HG03045 (cell line): ENCODE results near the gene PLK1.
"Not testable (repeated sequence)": the region's sequence is repeated elsewhere in the genome, so short reads cannot be mapped to it uniquely, and the experiment has no call there.

Experiments used
- ATAC-seq: cut with Tn5 transposase; IDR thresholded peaks from one replicate; pipeline ENCODE4 v1.9.1; 2021; ENCODE audit warnings: mild to moderate bottlenecking, moderate library complexity; ENCODE audit not compliant: unreplicated experiment

Gene PLK1

GRCh38 chr16:23678430-23679273, at the start of gene PLK1:
PLK1 (plus strand) TSS chr16:23678889; CDS start chr16:23678933, 44 bp downstream.
- peak; percentile 86 for ATAC-seq

GRCh38 chr16:23629516-23629915, 49.2 kb upstream of the PLK1 start:
- no peak for ATAC-seq

- not testable (repeated sequence) for ATAC-seq
These were observed 46.8 kb upstream of the PLK1 start for GRCh38 chr16:23631874-23632273.

- no peak for ATAC-seq
These were observed 44.1 kb upstream of the PLK1 start for GRCh38 chr16:23634461-23635036.

DNA sequence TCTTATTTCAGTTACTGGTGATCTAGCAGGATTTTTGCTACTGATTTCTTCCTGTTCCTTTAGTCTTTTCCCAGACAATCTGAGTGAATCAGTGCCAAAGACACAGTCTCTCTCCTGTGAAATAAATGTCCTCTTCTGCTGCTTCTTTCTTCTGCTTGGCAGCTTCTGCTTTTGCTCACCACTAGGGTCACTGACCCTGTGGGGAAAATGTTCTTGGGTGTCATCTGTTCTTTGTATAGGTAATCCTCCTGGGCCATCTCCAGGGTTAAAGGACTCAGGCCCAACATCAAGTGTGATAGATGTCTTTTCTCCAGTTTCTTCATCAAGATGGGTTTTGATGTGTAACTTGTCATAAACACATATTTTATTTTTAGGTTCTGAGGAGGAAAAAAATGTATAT, 42.7 kb upstream of the PLK1 start:
- ATAC-seq = no peak

DNA sequence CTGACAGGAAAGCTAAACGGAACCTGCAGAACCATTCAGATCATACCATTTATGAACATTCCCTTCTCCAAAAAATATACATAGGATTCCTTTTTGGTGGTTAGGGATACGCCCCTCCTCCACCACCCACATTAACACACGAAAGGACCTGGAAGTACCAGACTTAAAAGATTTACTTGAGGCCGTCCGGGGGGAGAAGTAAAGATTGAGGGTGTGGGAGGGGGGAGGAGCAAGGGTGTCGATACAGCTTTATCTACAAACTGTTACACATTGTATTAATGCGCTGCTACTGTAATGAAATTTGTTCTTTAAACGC, 38.1 kb upstream of the PLK1 start:
- ATAC-seq = no peak

DNA sequence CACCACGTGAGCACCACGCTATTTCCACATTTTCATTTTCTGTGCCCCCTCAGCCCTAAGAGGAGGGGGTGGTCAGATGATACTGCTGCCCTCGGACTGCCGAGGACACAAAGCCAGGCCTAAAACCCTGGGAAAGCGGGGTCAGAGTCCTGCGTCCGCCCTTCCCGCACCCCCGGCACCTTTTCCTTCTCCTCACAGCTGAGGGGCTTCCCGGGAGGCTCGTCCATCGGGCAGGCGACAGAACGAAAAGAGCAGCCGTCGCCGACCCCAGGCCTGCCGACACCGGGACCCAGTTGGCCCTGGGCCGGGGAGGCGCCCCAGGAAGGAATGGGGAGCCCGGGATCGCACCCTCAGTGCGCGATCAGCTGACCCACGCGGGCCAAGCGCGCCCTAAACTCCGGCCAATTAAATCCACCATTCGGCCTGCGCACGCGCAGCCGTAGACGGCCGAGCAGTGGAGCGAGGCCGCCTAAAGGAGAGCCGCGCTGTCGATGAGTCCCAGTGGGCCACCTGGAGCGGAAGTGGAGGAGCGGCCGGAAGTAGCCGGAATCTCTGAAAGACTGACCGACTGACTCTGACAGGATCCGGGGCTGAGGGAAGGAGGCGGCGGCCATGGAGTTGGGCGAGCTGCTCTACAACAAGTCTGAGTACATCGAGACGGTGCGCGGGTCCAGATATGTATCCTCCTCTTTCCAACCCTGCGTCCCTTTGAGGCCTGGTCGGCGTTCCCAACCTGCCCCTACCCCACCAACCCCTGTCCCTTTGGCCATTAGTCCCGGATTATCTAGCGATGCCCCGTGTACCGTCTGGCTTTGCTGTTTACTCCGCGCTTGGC, 37.5 kb upstream of the PLK1 start, which contains the start of the genes DCTN5 and PALB2:
DCTN5 (plus strand) TSS at position 536 of the 835 bp plus-strand sequence; CDS start at position 613, 77 bp downstream.
PALB2 (minus strand) TSS at position 380 of the 835 bp plus-strand sequence; CDS start at position 227, 153 bp downstream.
- peak; percentile 98 for ATAC-seq

DNA sequence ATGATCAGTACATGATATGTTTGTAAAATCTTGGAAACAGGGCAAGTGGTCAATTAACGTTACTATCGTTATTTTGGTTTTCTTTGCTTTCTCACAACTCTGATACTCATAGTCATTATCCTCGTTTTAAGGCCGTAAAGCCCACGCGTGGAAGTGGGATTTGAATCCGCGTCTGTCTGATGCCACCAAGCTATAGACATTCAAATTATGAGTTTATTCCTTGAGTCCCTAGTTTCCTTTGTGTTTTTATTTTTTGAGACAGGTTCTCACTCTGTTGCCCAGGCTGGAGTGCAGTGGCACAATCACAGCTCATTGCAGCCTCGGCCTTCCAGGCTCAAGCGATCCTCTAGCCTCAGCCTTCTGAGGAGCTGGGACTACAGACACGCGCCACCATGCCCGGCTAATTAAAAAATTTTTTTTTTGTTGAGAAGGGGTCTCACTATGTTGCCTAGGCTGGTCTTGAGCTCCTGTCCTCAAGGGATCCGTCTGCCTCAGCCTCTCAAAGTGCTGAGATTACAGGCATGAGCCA, 36.4 kb upstream of the PLK1 start:
- ATAC-seq = no peak

DNA sequence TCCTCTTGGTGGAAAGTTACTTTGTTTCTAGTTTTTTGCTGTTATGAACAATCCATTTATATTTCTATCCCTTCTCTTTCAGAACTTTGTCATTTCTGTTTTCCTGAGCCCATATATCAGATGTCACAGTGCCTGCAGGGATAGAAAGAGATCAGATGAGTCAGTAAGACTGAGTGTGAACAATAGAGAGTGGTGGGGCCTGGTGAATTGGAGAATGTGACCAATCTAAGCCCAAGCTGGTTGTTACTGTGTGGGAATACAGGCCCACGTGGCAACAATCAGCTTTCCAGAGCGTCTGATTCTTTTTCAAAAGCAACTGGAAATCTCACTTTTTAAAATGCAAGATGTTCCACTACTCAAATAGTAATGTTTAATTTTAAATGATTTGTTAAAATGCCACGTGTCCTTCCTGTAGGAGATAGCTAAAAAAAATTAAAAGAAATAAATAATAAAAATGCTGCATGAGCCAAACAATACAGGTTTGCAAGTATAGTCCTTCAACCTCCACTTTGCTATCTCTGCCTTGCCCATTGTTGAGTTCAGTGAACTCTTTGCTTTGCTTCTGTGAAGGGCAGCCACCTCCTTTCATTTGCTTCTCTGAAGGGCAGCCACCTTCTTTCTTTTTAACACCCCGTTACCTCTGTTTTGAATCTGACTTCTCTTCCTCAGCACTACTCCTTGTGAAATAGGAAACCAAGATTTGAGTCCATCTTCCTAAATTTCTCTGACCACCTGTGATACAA, 27.8 kb upstream of the PLK1 start:
- ATAC-seq = no peak

- no peak for ATAC-seq
These were observed 26.7 kb upstream of the PLK1 start for GRCh38 chr16:23651943-23652468.

GRCh38 chr16:23663918-23664317, 14.8 kb upstream of the PLK1 start:
- ATAC-seq = no peak

GRCh38 chr16:23666571-23667354, 11.9 kb upstream of the PLK1 start:
- no peak for ATAC-seq

GRCh38 chr16:23667355-23667659, 11.4 kb upstream of the PLK1 start:
- no peak for ATAC-seq

DNA sequence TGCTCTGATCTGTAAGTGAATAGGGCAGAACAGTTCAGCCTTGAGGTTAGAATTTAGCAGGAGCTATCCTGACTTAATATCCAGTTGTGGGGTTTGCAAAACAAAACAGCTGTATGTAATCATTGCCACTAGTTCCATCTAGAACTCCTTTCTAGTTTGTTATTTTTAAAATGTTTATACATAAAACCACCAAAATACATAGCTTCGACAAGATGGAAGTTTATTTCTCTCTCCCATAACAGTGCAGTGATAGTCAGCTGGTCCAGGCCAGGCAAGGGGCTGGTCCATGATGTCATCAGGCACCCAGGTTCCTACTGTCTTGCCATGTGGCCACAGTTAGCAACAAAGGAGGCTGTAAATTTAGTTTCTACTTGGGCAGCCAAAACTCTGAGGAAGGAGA, 10.5 kb upstream of the PLK1 start:
- no peak for ATAC-seq

DNA sequence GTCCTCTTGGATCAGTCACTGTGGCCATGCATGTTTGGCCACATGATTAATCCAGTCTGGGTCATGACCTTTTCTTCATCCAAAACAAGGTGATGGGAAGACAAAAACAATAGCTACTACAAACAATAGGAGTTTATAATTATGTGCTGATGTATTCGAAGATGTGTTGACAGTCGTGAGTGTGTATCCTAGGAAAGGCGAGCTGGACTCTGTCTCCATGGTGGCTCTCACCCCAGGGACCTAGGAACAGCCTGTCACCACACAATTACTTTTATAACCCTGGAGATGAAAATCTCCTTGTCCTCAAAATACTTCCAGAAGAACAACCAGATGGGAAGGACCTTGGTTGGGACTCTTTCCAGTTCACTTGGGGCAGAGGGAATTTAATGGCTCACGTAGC, 9.8 kb upstream of the PLK1 start:
- ATAC-seq = no peak

- ATAC-seq = peak; percentile 72
These were observed 8.4 kb upstream of the PLK1 start for GRCh38 chr16:23670137-23670776.

DNA sequence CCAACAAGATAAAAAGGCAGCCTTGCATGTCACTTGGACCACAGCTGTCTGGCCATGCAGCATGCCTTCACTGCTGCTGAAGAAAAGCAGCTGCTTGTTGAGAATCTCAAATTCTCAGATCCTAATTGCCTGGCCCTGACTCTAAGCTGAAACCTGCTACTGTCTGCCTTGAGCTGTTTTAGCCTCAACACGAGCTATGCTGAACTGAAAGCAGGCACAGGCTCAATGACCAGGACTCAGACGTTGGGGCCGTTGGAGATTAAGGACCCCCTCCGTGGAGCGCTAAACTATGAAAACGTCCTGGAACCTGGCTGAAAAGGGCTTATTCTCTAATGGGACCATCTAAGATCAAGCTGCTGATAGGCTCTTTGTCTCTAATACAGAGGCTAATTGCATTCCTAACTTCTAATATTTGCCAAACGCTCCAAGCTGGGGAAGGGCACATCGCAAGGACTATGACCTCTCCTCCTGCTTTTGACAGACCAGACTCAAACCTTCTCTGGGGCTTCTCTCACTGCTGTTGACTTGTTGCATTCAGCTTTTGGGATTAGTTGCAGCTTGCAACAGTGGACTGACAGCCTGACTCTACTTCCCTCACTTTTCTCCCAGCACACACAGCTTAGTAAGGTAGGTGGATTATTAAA, 4.6 kb upstream of the PLK1 start:
- no peak for ATAC-seq

DNA sequence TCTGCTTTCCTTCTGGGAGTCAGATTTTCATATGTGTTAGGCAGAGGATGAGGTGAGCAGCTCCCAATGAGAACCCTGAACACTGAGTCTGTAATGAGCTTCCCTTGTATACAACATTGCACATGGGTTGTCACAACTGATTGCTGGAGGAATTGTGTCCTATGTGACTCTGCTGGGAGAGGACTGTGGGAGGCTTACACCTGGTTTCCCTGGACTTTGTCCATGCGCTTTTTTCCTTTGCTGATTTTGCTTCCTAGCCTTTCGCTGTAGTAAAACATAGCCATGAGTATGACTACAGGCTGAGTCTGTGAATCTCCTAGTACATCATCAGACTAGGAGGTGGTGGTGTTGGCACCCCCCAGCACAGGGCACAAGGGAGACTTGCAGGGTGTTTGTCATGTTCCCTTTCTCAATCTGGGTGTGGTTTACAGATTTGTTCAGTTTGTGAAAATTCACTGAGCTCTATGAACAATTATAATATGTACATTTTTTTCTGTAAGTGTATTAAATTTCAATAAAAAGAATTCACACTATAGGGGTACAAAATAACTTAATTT, 1.7 kb upstream of the PLK1 start:
- no peak for ATAC-seq
